Measurements from ENCODE around the gene UNC5A.

Gene UNC5A

DNA sequence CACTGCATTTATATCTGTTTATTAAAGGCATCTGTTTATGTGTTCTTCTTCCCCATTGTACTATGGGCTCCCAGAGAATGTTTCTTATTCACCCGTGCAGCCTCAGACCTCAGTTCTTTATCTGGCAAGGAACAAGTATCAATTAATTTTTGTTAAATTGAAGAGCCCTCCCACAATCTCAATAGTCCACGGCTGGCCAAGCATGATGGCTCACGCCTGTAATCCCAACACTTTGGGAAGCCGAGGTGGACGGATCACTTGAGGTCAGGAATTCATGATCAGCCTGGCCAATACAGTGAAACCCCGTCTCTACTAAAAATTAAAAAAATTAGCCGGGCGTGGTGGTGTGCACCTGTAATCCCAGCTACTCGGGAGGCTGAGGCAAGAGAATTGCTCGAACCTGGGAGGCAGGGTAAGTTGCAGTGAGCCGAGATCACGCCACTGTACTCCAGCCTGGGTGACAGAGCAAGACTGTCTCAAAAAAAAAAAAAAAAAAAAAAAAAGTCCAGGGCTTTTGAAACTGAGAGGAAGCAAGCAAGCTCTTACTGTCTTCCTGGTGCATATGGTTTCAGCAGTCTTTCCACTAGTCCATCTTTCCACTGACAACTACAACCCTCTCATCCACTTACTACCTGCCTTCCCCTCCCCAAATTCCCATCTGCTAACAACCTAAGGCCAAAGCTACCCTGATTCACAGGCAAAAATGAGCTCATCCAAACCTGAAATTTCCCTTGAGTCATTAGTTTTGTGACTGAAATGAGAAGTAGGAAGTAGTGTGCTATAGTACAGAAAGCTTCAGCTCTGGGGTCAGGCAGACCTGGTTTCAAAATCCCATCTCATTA, 91.1 kb downstream of the UNC5A start:
- DNase-seq: no peak

DNA sequence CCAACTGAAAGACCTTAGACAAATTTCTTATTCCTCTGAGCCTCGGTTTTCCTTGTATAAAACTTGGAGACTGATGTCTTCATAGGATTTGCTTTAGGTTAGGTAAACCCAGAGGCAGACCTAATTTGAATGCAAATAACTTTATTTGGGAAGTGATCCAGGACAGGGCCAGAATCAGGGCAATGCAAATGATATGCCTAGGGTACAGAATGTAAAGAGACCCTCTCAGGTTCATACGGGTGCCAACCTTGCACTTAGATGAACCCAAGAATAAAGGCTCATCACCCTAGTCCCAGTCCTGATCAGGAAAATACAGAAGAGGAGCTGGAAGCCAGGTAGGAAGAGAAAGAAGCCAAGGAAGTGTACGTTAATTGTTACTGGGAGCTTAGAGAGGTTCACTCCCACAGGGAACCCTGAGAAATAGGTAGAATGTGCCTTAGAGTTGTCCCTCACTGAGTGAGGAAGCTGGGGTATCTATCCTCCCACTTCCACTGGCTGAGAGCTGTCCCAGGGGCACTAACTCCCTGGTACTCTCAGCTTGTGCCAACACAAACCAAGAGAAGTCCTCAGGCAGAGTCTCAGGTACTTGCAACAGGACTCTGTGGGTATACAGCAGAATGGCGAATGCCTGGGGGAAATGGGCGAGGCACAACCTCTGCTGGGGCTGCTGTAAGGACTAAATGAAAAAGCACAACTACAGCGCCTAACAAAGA, 91.9 kb downstream of the UNC5A start:
- no peak for DNase-seq

DNA sequence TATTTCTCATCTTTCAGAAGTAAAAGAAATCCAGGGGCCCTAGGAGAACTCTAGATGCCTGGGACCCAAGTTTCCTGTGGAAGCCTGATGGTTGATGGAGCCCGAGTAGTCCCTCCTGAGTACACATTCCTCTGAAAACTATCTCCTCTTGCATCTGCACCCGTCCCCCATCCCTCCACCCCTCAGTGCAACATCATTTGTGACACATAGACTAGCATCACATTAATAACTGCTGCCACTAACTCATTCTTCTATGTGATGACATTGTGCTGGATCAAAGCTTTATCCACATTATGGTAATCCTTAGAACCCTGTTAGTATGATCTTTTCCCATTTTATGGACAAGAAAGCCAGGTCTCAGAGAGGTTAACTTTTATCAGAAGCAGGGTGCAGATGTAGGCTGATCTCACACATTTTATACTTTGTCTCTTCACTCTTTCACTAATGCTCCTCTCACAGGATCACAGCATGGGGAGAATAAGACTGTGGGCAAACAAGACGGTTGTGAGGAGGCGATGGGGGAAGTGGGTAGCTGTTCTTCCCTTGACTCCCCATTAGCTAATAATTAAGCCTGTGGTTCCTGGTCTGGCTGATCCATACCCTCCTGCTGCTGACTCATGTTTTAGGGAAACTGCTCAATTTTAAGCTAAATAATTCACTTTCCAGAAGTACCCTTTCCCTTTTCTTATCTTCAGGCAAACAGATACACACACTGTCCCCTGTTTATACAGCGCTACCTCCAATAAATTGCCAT, 92.7 kb downstream of the UNC5A start:
- no peak for DNase-seq

DNA sequence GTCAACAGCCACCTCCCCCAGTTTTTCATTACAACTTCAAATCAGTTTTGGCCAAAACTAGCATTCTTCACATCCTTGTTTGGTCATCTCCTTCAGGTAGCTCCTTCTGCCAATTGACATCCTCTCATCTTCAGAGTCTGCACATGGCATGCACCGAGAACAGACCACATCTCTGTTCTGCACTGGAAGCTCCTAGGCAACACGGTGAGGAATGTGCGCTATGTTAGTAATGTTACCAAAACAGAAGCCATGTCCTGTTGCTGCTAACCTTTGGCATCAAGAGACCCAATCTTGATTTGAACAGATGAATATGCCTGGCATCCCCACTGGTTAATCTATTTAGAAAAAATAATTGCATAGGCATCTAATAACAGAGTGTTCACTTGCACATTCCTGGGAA, 93.9 kb downstream of the UNC5A start:
- no peak for DNase-seq

DNA sequence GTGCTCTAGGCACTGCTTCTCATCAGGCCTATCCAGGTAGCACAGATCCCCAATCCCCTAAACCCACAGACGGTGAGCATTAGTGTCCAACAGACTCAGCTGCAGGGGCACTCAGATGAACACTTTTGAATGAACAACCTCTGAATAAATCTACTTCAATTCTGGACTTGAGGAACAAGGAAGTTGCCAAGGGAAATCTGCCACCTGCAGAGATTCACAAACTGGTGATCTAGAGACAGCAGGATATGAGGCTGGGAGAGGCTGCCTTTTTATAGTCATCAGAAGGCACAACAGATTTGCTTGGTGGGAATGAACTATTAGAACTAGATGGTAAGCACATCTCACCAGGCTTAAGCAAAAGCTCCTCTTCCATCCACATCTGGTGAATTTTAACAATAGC, 95.8 kb downstream of the UNC5A start:
- no peak for DNase-seq

DNA sequence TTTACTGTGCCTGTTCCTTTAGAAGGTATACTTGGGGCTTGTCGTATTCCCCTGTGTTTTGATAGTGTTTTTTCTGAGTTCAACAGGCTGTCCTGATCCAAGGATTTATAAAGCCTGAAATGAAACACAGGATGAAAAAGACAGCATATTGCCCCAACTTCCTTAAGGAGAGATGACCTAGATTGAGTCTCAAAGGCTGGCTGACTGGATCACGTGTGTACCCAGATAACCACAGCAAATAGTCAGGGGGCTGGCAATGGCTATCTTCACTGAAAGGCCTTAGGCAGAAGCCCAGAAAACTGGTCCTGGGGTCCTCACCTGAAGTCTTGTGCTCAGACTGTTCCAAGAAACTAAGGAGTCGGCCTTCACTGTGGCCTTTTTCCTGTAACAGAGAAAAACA, 96.4 kb downstream of the UNC5A start:
- no peak for DNase-seq

DNA sequence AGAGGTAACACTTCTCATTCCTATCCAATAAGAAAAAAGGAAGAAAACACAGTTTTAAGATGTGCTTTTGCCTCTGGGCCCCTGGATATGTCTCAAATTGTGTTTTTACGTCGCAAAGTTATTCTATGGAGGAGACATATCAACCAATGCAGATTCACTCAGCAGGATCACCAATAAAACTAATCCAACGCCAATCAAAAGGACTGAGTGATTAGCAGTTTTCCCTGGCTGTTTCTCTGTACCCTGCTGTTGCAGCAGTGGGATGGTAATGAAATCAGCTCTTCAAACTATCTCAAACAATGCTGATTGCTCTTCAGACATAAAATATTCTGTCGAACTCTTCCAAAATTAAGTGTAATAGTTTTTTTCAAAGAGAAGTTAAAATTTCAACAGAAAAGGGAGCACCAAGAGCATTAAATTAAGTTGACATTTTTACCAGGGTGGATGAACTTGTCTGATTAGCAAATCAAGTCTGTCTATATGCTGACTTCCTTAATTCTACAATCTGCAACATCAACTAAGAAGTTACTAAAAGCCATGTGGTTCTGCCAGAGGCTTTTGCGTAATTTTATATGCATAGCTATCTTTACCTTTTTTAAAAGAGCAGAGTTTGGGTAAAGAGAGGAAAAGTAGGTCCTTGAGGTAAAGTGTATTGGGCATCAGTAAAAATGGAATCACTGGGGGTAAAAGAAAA, 98.5 kb downstream of the UNC5A start:
- DNase-seq: no peak

DNA sequence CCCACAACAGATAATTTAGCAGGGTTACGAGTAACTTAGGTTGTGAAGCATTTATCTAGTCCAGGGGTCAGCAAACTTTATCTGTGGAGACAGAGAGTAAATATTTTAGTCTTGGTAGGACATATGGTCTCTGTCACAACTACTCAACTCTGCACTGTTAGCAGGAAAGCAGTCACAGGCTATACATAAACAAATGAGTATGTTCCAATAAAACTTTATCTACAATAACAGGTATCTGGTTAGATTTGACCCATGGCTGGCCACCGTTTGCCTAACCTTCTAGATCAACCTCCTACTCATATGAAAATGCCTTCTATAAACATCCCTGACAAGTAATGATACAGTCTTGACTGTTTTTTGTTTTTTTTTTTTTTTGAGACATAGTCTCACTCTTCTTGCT, 101.8 kb downstream of the UNC5A start:
- DNase-seq: no peak

DNA sequence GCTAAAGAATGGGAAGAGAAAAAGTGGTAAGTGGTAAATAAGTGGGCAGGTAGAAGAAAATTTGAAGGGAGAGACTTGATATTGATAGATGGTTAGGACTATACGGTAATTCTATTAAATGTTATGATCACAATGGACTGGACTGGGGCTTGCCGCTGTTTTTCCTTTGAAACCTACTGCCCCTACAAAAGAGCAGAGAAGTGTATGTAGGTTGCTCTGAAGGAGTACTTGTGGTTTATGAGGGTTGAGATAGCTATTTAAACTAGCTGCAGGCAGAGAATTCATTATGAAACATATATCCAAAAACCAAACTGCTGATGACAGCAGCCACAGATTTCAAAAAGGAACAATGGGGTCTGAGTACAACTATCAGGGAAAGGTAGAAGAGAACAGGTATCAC, 105.5 kb downstream of the UNC5A start:
- DNase-seq: no peak

DNA sequence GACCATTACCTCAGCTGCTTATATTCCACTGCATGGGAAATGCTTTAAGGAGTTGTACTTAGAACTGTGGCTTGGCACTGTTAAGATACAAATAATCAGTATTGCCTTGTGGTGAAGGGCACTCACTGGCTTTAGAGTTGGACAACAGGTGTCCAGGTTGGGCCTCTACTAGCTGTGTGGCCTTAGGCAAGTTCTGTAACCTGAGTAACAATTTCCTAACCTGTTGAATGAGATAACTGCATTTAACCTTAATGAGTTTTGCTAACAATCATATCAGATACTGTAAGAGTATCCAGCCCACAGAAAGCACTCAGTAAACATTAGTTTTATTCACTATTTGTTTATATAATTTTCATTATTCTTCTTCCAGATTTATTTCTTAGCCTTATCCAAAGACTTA, 106.0 kb downstream of the UNC5A start:
- no peak for DNase-seq

DNA sequence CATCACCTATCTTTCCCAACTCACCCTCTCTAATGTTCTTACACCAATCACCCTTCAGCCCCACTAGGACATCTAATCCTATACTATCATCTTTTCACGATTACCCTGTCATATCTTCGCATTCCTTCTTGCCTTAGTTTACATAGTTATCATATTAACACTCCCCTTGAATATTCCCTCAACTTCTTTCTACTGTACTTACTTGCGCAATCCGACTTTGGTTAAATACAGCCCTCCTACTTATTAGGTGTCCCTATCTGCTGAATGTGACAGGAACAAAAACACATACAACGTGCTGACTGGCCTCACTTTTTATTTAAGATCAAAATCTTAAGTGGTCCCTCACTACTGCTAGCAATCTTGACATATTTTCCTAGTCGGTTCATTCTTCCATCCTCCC, 108.3 kb downstream of the UNC5A start:
- DNase-seq: no peak

DNA sequence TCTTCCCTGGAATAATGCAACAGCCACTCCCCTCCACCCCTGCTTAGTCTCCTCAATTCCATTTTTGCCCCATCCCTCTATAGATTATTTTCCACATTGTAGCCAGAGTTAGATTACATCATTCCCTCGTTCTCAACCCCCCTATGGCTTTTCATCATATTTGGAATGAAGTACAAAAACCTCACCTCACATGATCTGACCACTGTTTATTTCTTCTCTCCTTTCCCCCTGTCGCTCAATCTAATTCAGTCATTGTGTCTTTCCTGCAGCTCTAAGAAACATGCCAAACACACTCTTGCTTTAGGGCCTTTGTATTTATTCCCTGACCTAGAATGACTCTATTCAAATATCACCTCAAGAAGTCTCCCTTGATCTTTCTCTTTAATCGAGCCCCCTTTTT, 111.4 kb downstream of the UNC5A start:
- DNase-seq: no peak

DNA sequence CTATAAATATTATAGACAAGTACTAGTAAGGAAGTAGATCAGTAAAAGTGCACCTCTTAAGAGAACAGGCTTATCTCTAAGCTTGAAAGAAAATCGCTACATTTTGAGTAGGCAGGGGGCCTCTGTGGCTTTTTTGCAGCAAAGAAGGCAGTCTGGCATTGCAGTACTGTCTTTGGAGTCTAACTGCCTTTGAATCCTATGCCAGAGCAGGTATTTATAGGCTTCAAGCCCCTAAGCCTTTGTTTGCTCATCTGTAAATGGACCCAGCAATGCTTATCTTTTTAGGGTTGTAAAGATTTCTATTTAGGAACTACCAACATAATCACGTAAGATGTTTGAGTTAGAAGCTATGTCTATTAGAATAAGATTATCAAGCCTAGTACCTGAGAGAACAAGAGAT, 112.5 kb downstream of the UNC5A start:
- no peak for DNase-seq

DNA sequence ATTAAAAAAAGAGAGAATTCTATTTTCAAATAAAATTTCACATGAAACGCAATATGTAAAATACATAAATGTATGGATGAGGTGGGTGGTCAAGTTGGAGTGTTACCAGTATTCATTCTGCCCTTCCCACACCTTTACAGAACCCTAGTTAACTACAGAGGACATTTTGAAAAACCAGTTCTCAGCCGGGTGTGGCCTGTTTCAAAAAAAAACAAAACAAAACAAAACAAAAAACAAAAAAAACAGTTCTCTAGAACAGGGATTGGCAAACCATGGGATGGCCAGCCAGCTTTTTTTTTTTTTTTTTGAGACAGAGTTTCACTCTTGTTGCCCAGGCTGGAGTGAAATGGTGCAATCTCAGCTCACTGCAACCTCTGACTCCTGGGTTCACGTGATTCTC, 117.2 kb downstream of the UNC5A start:
- no peak for DNase-seq

DNA sequence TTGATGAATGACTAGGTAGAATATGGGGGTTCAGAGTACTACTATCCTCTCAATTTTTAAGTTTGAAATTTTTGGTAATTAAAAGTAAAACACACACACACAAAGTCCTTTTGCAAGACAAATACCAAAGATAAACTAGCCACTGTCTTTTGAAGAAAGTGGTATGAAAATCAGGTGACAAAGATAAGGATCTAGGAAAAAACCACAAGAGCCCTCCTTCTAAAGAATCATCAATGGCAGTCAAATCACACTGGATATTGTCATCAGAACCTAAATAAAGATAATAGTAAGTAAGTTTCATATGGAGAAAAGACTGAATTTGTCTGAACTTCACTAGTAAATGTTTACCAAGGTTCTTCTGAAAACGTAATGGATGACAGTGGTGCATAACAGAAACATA, 119.3 kb downstream of the UNC5A start:
- DNase-seq: no peak
